Endothelial cell of umbilical vein (primary cell): ENCODE measurements around the gene NAP1L4. TPM values are rescaled to one million over a fixed set of nuclear protein-coding genes. Genes with fewer than 3 reads are reported as not detected.

ENCODE experiments used
- BruUV-seq: library from RNA; stranded (reverse); fragments of 400-500 nt; replicated peaks from 2 replicates; lab custom pipeline; 2021; lab: Mats Ljungman, UMichigan
- CTCF ChIA-PET: fragments of 300-600, 350-600 bp; sonication (Branson Sonifier 250); formaldehyde crosslinking; loops from one replicate; lab custom pipeline; 2021; ENCODE audit warnings: antibody characterized with exemption, inconsistent platforms; lab: Charles Lee
- POLR2A ChIA-PET: fragments of 300-600, 350-600 bp; sonication (Branson Sonifier 250); formaldehyde crosslinking; loops from one replicate; lab custom pipeline; 2021; ENCODE audit warnings: antibody characterized with exemption, inconsistent platforms; lab: Charles Lee
- DNase-seq: peaks from one replicate; pipeline ENCODE4 v3.0.0-alpha.2; 2011; ENCODE audit warnings: low read depth, low spot score
- FAIRE-seq: peaks from 2 replicates; lab custom pipeline; 2011; peaks lifted over from hg19 to GRCh38; lab: Jason Lieb, UNC
- H2AFZ ChIP-seq: 2 replicates; pipeline ENCODE4 v1.6.0; 2012; ENCODE audit warnings: low read depth, low read length, control low read depth, inconsistent platforms
- H3K27ac ChIP-seq: 2 replicates; pipeline ENCODE4 v1.5.1; 2011; ENCODE audit warnings: low read depth, mild to moderate bottlenecking, control low read depth, low read length, moderate library complexity; ENCODE audit not compliant: insufficient read depth
- H3K27me3 ChIP-seq, 2 experiments: 2 replicates each; pipeline versions ENCODE4 v1.6.0 to v1.6.1; 2011; ENCODE audit warnings: low read length in 2 of 2, mixed read lengths in 1 of 2; ENCODE audit not compliant: control insufficient read depth in 2 of 2, insufficient read depth in 2 of 2
- H3K36me3 ChIP-seq, 2 experiments: 2 replicates in 1 of 2; 3 replicates in 1 of 2; pipeline ENCODE4 v1.5.1; 2011; ENCODE audit warnings: low read length in 2 of 2, mild to moderate bottlenecking in 1 of 2, moderate library complexity in 1 of 2; ENCODE audit not compliant: control insufficient read depth in 2 of 2, insufficient read depth in 2 of 2; ENCODE audit errors: extremely low read depth in 1 of 2
- H3K4me1 ChIP-seq: 3 replicates; pipeline ENCODE4 v1.5.1; 2011; ENCODE audit warnings: mild to moderate bottlenecking, low read length; ENCODE audit not compliant: control insufficient read depth, insufficient read depth; ENCODE audit errors: extremely low read depth
- H3K4me2 ChIP-seq: 2 replicates; pipeline ENCODE4 v1.6.1; 2011; ENCODE audit warnings: low read length, control low read depth, mixed read lengths; ENCODE audit not compliant: insufficient read depth
- H3K4me3 ChIP-seq, 3 experiments: fragments of 200-600 bp in 1 of 3; sonication (generic), shearing (Covaris generic) in 1 of 3; replicated peaks in 1 of 3; 2 replicates each; pipeline ENCODE4 v1.5.1; 2011 to 2016; ENCODE audit warnings: control low read depth in 3 of 3, low read length in 3 of 3, mild to moderate bottlenecking in 2 of 3, inconsistent platforms in 1 of 3, low read depth in 1 of 3, moderate library complexity in 1 of 3; ENCODE audit not compliant: insufficient read depth in 1 of 3
- H3K79me2 ChIP-seq: 2 replicates; pipeline ENCODE4 v1.6.0; 2012; ENCODE audit warnings: low read length, inconsistent platforms; ENCODE audit not compliant: control insufficient read depth, insufficient read depth
- H3K9ac ChIP-seq: replicated peaks from 2 replicates; pipeline ENCODE3; 2011; ENCODE audit warnings: low read length, control low read depth; ENCODE audit not compliant: insufficient read depth; ENCODE audit errors: extremely low read depth
- H3K9me1 ChIP-seq: replicated peaks from 3 replicates; pipeline ENCODE4 v1.6.0; 2011; ENCODE audit warnings: mild to moderate bottlenecking, low read length; ENCODE audit not compliant: control insufficient read depth, insufficient read depth; ENCODE audit errors: extremely low read depth
- H3K9me3 ChIP-seq: replicated peaks from 2 replicates; pipeline ENCODE4 v1.5.1; 2012; ENCODE audit warnings: low read length, inconsistent platforms; ENCODE audit not compliant: control insufficient read depth, insufficient read depth
- H4K20me1 ChIP-seq: replicated peaks from 2 replicates; pipeline ENCODE3; 2011; ENCODE audit warnings: mild to moderate bottlenecking, low read length; ENCODE audit not compliant: control insufficient read depth, insufficient read depth; ENCODE audit errors: extremely low read depth
- CTCF ChIP-seq, 2 donors: IDR thresholded peaks; 1 replicate in 1 of 2; 2 replicates in 1 of 2; pipeline ENCODE4 v1.5.1; 2011; ENCODE audit warnings: low read length in 2 of 2, mild to moderate bottlenecking in 2 of 2, moderate library complexity in 2 of 2, control low read depth in 1 of 2, inconsistent platforms in 1 of 2, low read depth in 1 of 2; ENCODE audit not compliant: insufficient read depth in 1 of 2; ENCODE audit errors: extremely low read depth in 1 of 2
- EZH2 ChIP-seq: IDR thresholded peaks from 2 replicates; pipeline ENCODE4 v1.6.1; 2012; ENCODE audit warnings: borderline replicate concordance, low read depth, mild to moderate bottlenecking, moderate library complexity, low read length, inconsistent platforms; ENCODE audit not compliant: severe bottlenecking
- FOS ChIP-seq: IDR thresholded peaks from 2 replicates; pipeline ENCODE4 v1.6.1; 2011; ENCODE audit warnings: mild to moderate bottlenecking, low read length, moderate library complexity, borderline replicate concordance; ENCODE audit not compliant: insufficient read depth
- GATA2 ChIP-seq: IDR thresholded peaks from 2 replicates; pipeline ENCODE4 v1.7.0; 2011; ENCODE audit warnings: low read depth, mild to moderate bottlenecking, moderate library complexity, mixed read lengths, low read length; ENCODE audit not compliant: insufficient read length, insufficient read depth
- JUN ChIP-seq: IDR thresholded peaks from 2 replicates; pipeline ENCODE4 v1.6.1; 2011; ENCODE audit warnings: borderline replicate concordance, low read depth; ENCODE audit not compliant: insufficient read length, insufficient read depth
- MAX ChIP-seq: IDR thresholded peaks from 2 replicates; pipeline ENCODE4 v1.6.1; 2011; ENCODE audit not compliant: insufficient read depth, insufficient read length
- MYC ChIP-seq: IDR thresholded peaks from one replicate; pipeline ENCODE4 v1.6.1; 2011; ENCODE audit warnings: mild to moderate bottlenecking, low read depth, low read length
- POLR2A ChIP-seq: IDR thresholded peaks from 2 replicates; pipeline ENCODE4 v1.6.1; 2012; ENCODE audit warnings: low read depth, mild to moderate bottlenecking, control low read depth, low read length
- POLR2AphosphoS5 ChIP-seq: IDR thresholded peaks from 2 replicates; pipeline ENCODE4 v1.6.1; 2012; ENCODE audit warnings: low read depth, mild to moderate bottlenecking, control low read depth, low read length, moderate library complexity; ENCODE audit not compliant: insufficient read depth
- dilution Hi-C: fragments of 300-500 bp; cut with MboI; formaldehyde crosslinking; loops from one replicate; pipeline ENCODE4 v1.15.0; 2019; ENCODE audit warnings: low sequenced_read_pairs; ENCODE audit not compliant: extremely low pct_ligation_motif_present
- intact Hi-C: fragments of 100-400 bp; cut with micrococcal nuclease; formaldehyde crosslinking; loops from one replicate; pipeline ENCODE4 v1.10.0; 2022
- polyA plus RNA-seq, 4 experiments: library from polyadenylated mRNA; depleted of rRNA in 3 of 4; stranded (reverse) in 3 of 4; unstranded in 1 of 4; fragments of >200 nt; gene quantifications; 2 replicates each; pipeline versions ENCODE4 v1.2.1 to v1.2.3, GENCODE V29; 2011 to 2012; ENCODE audit warnings: missing spikeins in 1 of 4
- total RNA-seq: library from RNA; stranded (reverse); gene quantifications from 2 replicates; pipeline ENCODE4 v1.2.3, GENCODE V29; 2021

NAP1L4 gene
- total and polyA plus RNA-seq, 2 donors (not counting 3 experiments of a cell fraction or from before 2014, with no cell fraction given): 100.0 to 177 TPM

DNA sequence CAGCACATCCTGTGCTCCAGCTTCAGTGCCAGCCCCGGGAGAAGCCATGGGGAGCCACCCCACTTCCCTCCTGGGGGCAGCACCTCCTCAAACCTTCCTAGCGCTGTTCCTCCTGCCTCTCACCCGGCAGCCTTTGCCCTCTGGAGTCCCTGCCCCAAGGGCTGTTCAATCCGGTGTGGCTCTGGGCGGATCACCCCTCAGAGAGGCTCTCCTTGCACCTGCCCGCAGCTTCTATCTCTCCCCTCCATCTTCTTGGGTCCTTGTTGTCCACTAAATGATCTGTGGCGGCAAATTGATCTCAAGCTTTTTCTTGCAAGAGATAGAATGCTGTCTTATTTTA is 88.5 kb downstream of the NAP1L4 start:
- dilution Hi-C loops (no loop called here), intact Hi-C loops (no loop called here)
- ChIA-PET POLR2A (interaction anchor here (1.8 kb wide), 1 partner anchor 25 kb away, joined by 6 read pairs; the partner anchor contains the start of gene PHLDA2), CTCF (interaction anchor here (1.7 to 1.9 kb wide), 2 partner anchors 11 to 371 kb away, joined by 6 to 7 read pairs; no protein-coding TSS in a partner anchor)
- H3K9me3 ChIP-seq: no peaks in the 10 kb centered on the region
- no peaks in the 10 kb centered on the region for H4K20me1 ChIP-seq
- H3K4me1 ChIP-seq: peaks cover 16% of the 10 kb centered on the region
- FAIRE-seq (no peak), DNase-seq (no peak)
- no peak overlapping the region for H3K4me2 ChIP-seq
- H3K27ac ChIP-seq: no peak overlapping the region
- no peak for TF ChIP-seq GATA2
- TF ChIP-seq POLR2A: no peak
- TF ChIP-seq EZH2: no peak
- no peak for TF ChIP-seq JUN
- TF ChIP-seq CTCF (IDR thresholded peaks at IDR 0.05; ENCODE audit: extremely low read depth in 1 of 2, insufficient read depth in 1 of 2, low read depth in 1 of 2, low read length in 2 of 2): no peak
- TF ChIP-seq MAX: no peak
- no peak for TF ChIP-seq FOS
- no peak for TF ChIP-seq MYC
- no peak for TF ChIP-seq POLR2AphosphoS5
- no TSS peak for BruUV-seq
- H3K9ac ChIP-seq: no peak overlapping the region
- H2AFZ ChIP-seq: no peak overlapping the region
- no peak overlapping the region for H3K4me3 ChIP-seq
- H3K79me2 ChIP-seq: no peaks in the 10 kb centered on the region
- no peaks in the 10 kb centered on the region for H3K36me3 ChIP-seq
- no peaks in the 10 kb centered on the region for H3K9me1 ChIP-seq
- peaks cover 5 to 6% of the 10 kb centered on the region in 2 experiments for H3K27me3 ChIP-seq
